Liver (tissue), 9 donors: Measurements from ENCODE around the gene KCNA5. TPM values are rescaled to one million over a fixed set of nuclear protein-coding genes. Genes with fewer than 3 reads are reported as not detected.

Experiments
- DNase-seq: peaks from one replicate; pipeline ENCODE4 v3.0.0-alpha.2; 2017; ENCODE audit warnings: low spot score
- H3K27ac ChIP-seq, 2 donors: one replicate each; pipeline ENCODE4 v1.7.0; 2013; ENCODE audit warnings: inconsistent platforms in 2 of 2, low read length in 2 of 2, control low read depth in 1 of 2, low read depth in 1 of 2, mild to moderate bottlenecking in 1 of 2
- H3K27me3 ChIP-seq, 4 donors: one replicate each; pipeline versions ENCODE4 v1.6.1 to v1.7.0; 2013; ENCODE audit warnings: low read length in 3 of 4, inconsistent platforms in 1 of 4, mild to moderate bottlenecking in 1 of 4, moderate library complexity in 1 of 4; ENCODE audit not compliant: control insufficient read depth in 4 of 4, insufficient read depth in 4 of 4
- H3K36me3 ChIP-seq, 4 donors: one replicate each; pipeline versions ENCODE4 v1.6.1 to v1.7.0; 2013; ENCODE audit warnings: low read length in 3 of 4, mild to moderate bottlenecking in 3 of 4, low read depth in 1 of 4, moderate library complexity in 1 of 4; ENCODE audit not compliant: control insufficient read depth in 4 of 4, insufficient read depth in 3 of 4
- H3K4me1 ChIP-seq, 4 donors: one replicate each; pipeline versions ENCODE4 v1.6.1 to v1.7.0; 2013; ENCODE audit warnings: low read length in 3 of 4, mild to moderate bottlenecking in 3 of 4, moderate library complexity in 1 of 4; ENCODE audit not compliant: control insufficient read depth in 4 of 4, insufficient read depth in 4 of 4
- H3K4me3 ChIP-seq, 3 donors: one replicate each; pipeline versions ENCODE4 v1.6.1 to v1.7.0; 2013; ENCODE audit warnings: low read length in 3 of 3, control low read depth in 1 of 3, low read depth in 1 of 3, mild to moderate bottlenecking in 1 of 3
- H3K9ac ChIP-seq, 2 donors: one replicate each; pipeline ENCODE4 v1.7.0; 2013; ENCODE audit warnings: low read length in 2 of 2, mild to moderate bottlenecking in 2 of 2, moderate library complexity in 2 of 2, control low read depth in 1 of 2, low read depth in 1 of 2
- H3K9me3 ChIP-seq, 4 donors: one replicate each; pipeline versions ENCODE4 v1.6.1 to v1.7.0; 2013; ENCODE audit warnings: low read length in 3 of 4; ENCODE audit not compliant: control insufficient read depth in 4 of 4
- EGR1 ChIP-seq, 2 donors: IDR thresholded peaks; 2 replicates each; pipeline ENCODE4 v1.6.1; 2016 to 2018; ENCODE audit warnings: antibody characterized with exemption in 2 of 2, low read depth in 2 of 2
- FOXA1 ChIP-seq: IDR thresholded peaks from 2 replicates; pipeline ENCODE4 v1.6.1; 2016; ENCODE audit warnings: antibody characterized with exemption
- FOXA2 ChIP-seq: IDR thresholded peaks from 2 replicates; pipeline ENCODE4 v1.6.1; 2016; ENCODE audit warnings: antibody characterized with exemption
- GABPA ChIP-seq, 2 donors: IDR thresholded peaks in 1 of 2; conservative IDR thresholded peaks in 1 of 2; 2 replicates each; pipeline ENCODE4 v1.6.1; 2016; ENCODE audit warnings: antibody characterized with exemption in 2 of 2, mild to moderate bottlenecking in 1 of 2, moderate library complexity in 1 of 2
- HNF4G ChIP-seq: IDR thresholded peaks from 2 replicates; pipeline ENCODE4 v1.6.1; 2016; ENCODE audit warnings: antibody characterized with exemption
- JUND ChIP-seq, 2 donors: IDR thresholded peaks; 2 replicates each; pipeline ENCODE4 v1.6.1; 2016; ENCODE audit warnings: antibody characterized with exemption in 2 of 2
- NR2F2 ChIP-seq: IDR thresholded peaks from 2 replicates; pipeline ENCODE4 v1.6.1; 2016; ENCODE audit warnings: antibody characterized with exemption
- RAD21 ChIP-seq, 2 donors: IDR thresholded peaks; 2 replicates each; pipeline ENCODE4 v1.6.1; 2016; ENCODE audit warnings: antibody characterized with exemption in 2 of 2, mild to moderate bottlenecking in 2 of 2
- REST ChIP-seq: IDR thresholded peaks from 2 replicates; pipeline ENCODE4 v1.6.1; 2016; ENCODE audit warnings: antibody characterized with exemption, mild to moderate bottlenecking
- RXRA ChIP-seq, 2 donors: IDR thresholded peaks; 2 replicates each; pipeline ENCODE4 v1.6.1; 2017 to 2018; ENCODE audit warnings: antibody characterized with exemption in 2 of 2, mild to moderate bottlenecking in 1 of 2
- SP1 ChIP-seq: IDR thresholded peaks from 2 replicates; pipeline ENCODE4 v1.6.1; 2018; ENCODE audit warnings: antibody characterized with exemption, mild to moderate bottlenecking
- TAF1 ChIP-seq: conservative IDR thresholded peaks from 2 replicates; pipeline ENCODE4 v1.6.1; 2016; ENCODE audit warnings: antibody characterized with exemption, mild to moderate bottlenecking
- YY1 ChIP-seq: IDR thresholded peaks from 2 replicates; pipeline ENCODE4 v1.6.1; 2016; ENCODE audit warnings: antibody characterized with exemption, mild to moderate bottlenecking
- WGBS: extraction: QIAGEN DNeasy Blood & Tissue Kit; methylation state at CpG from one replicate; pipeline ENCODE4 v1.1.7; 2013; 5-methylcytosine and 5-hydroxymethylcytosine counted together
- polyA plus RNA-seq, 2 donors: library from polyadenylated mRNA; stranded (reverse) in 1 of 2; unstranded in 1 of 2; fragments of 200-250 nt in 1 of 2; fragments of >200 nt in 1 of 2; fragmentation: Nextera tagmentation in 1 of 2; extraction: Ambion mirVana in 1 of 2; gene quantifications; one replicate each; pipeline versions ENCODE4 v1.2.1 to v1.2.3, GENCODE V29; 2013 to 2015
- total RNA-seq, 2 donors: library from RNA; depleted of rRNA; stranded (reverse); fragments of >200 nt; gene quantifications; one replicate each; pipeline ENCODE4 v1.2.3, GENCODE V29; 2014
- TF ChIP-seq, protein P1 (sequence below): fragments of 150-350 bp; IDR thresholded peaks from 2 replicates; pipeline ENCODE4 v1.5.1; 2017; ENCODE audit warnings: improper control_type of control experiment, low read depth, low read length; ENCODE audit not compliant: missing input control
- TF ChIP-seq, protein P2 (sequence below): IDR thresholded peaks from 2 replicates; pipeline ENCODE4 v1.6.1; 2016; ENCODE audit warnings: antibody characterized with exemption
- TF ChIP-seq, protein P3 (sequence below): IDR thresholded peaks from 2 replicates; pipeline ENCODE4 v1.6.1; 2016; ENCODE audit warnings: antibody characterized with exemption
- donor health status: healthy.
- donor health status: healthy.
- donor health status: healthy.
- donor health status: healthy.
- donor health status: healthy.

KCNA5 gene
- total and polyA plus RNA-seq, 4 donors = 0.09 to 0.42 (median 0.12) TPM; not detected in 1

- H3K27me3 ChIP-seq = peaks cover 0 to 12% (median 0%) of the 10 kb centered on the region in 4 donors
- no peak overlapping the region for H3K9ac ChIP-seq
- no peak overlapping the region for H3K4me3 ChIP-seq
- H3K27ac ChIP-seq = no peak overlapping the region
- no peaks in the 10 kb centered on the region for H3K4me1 ChIP-seq
- TF ChIP-seq, protein P1, sequence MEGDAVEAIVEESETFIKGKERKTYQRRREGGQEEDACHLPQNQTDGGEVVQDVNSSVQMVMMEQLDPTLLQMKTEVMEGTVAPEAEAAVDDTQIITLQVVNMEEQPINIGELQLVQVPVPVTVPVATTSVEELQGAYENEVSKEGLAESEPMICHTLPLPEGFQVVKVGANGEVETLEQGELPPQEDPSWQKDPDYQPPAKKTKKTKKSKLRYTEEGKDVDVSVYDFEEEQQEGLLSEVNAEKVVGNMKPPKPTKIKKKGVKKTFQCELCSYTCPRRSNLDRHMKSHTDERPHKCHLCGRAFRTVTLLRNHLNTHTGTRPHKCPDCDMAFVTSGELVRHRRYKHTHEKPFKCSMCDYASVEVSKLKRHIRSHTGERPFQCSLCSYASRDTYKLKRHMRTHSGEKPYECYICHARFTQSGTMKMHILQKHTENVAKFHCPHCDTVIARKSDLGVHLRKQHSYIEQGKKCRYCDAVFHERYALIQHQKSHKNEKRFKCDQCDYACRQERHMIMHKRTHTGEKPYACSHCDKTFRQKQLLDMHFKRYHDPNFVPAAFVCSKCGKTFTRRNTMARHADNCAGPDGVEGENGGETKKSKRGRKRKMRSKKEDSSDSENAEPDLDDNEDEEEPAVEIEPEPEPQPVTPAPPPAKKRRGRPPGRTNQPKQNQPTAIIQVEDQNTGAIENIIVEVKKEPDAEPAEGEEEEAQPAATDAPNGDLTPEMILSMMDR = no peak
- TF ChIP-seq GABPA (IDR thresholded peaks at IDR 0.05 in 1 of 2, conservative IDR thresholded peaks at IDR 0.05 in 1 of 2) = no peak
- TF ChIP-seq, protein P2, sequence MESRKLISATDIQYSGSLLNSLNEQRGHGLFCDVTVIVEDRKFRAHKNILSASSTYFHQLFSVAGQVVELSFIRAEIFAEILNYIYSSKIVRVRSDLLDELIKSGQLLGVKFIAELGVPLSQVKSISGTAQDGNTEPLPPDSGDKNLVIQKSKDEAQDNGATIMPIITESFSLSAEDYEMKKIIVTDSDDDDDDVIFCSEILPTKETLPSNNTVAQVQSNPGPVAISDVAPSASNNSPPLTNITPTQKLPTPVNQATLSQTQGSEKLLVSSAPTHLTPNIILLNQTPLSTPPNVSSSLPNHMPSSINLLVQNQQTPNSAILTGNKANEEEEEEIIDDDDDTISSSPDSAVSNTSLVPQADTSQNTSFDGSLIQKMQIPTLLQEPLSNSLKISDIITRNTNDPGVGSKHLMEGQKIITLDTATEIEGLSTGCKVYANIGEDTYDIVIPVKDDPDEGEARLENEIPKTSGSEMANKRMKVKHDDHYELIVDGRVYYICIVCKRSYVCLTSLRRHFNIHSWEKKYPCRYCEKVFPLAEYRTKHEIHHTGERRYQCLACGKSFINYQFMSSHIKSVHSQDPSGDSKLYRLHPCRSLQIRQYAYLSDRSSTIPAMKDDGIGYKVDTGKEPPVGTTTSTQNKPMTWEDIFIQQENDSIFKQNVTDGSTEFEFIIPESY = no peak
- TF ChIP-seq REST = no peak
- no peak for TF ChIP-seq TAF1
- no peak for TF ChIP-seq JUND (IDR thresholded peaks at IDR 0.05)
- TF ChIP-seq, protein P3, sequence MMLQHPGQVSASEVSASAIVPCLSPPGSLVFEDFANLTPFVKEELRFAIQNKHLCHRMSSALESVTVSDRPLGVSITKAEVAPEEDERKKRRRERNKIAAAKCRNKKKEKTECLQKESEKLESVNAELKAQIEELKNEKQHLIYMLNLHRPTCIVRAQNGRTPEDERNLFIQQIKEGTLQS = no peak
- no peak for TF ChIP-seq YY1
- no peak for TF ChIP-seq SP1
- TF ChIP-seq RXRA (IDR thresholded peaks at IDR 0.05) = no peak
- no peak for TF ChIP-seq FOXA2
- no peak for TF ChIP-seq NR2F2
- TF ChIP-seq RAD21 (IDR thresholded peaks at IDR 0.05) = no peak
- TF ChIP-seq EGR1 (IDR thresholded peaks at IDR 0.05; ENCODE audit: low read depth in 2 of 2) = no peak
- no peak for TF ChIP-seq HNF4G
- no peak for DNase-seq
- no peaks in the 10 kb centered on the region for H3K9me3 ChIP-seq
- H3K36me3 ChIP-seq = no peaks in the 10 kb centered on the region
These were observed 13.6 kb upstream of the KCNA5 start for GRCh38 chr12:5030066-5030465.

DNA sequence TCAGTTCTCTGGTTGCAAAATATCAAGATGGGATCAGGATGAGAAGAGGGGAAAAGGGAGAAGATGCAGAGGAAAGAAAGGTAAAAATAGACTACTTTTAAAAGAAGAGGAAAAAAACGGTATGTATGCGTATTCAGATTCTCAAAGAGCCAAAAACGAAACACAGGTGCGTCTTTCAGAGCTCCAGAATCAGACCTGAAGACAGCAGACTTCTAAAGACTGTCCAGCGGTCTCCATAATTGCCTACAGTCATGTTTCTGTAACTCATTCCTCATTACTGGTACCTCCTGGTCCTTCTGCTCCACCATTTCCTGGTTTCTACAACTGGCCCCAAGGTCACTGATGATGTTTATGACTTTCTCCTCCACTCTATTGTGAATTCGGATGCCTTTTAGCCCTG, 12.4 kb upstream of the KCNA5 start:
- Histone ChIP-seq H3K4me3 (no peak overlapping the region), H3K36me3 (no peaks in the 10 kb centered on the region), H3K9me3 (no peaks in the 10 kb centered on the region), H3K27me3 (peaks cover 0 to 6% (median 0%) of the 10 kb centered on the region in 4 donors), H3K27ac (no peak overlapping the region), H3K9ac (no peak overlapping the region), H3K4me1 (no peaks in the 10 kb centered on the region)
- 81% methylated on average over 6 of the region's 6 CpGs for WGBS
- TF ChIP-seq EGR1 (IDR thresholded peaks at IDR 0.05; ENCODE audit: low read depth in 2 of 2) (no peak), RXRA (IDR thresholded peaks at IDR 0.05) (no peak), TAF1 (no peak), FOXA1 (no peak), YY1 (no peak), FOXA2 (no peak)
- no peak for DNase-seq
